ENCODE measurements around the gene PALM3.

GRCh38 chr19:14096272-14096992 is 34.6 kb upstream of the PALM3 start:
- TF ChIP-seq POLR2AphosphoS5 (IDR thresholded peaks at IDR 0.05; ENCODE audit: borderline replicate concordance, low read depth, low read length) (no peak), EZH2 (IDR thresholded peaks at IDR 0.05) (no peak)
